GM23338 (cell line): Measurements from ENCODE around the gene HPS4. TPM values are rescaled to one million over a fixed set of nuclear protein-coding genes. Genes with fewer than 3 reads are reported as not detected.
"Not testable (repeated sequence)": the region's sequence is repeated elsewhere in the genome, so short reads cannot be mapped to it uniquely, and the experiment has no call there.

Experiments used
- ATAC-seq: fragments of 200-7000 bp; cut with Tn5 transposase; 3 replicates; pipeline ENCODE4 v1.9.1; 2020
- DNase-seq: peaks from one replicate; pipeline ENCODE4 v3.0.0-alpha.2; 2015; ENCODE audit warnings: low spot score
- H2AFZ ChIP-seq: fragments of 200-600 bp; sonication (generic); 2 replicates; pipeline ENCODE4 v1.8.0; 2016; ENCODE audit warnings: antibody characterized with exemption, mild to moderate bottlenecking, moderate library complexity
- H3F3A ChIP-seq: fragments of 200-600 bp; sonication (generic); replicated peaks from 2 replicates; pipeline ENCODE4 v1.8.0; 2017; ENCODE audit warnings: antibody characterized with exemption, mixed run types, low read depth
- H3K27ac ChIP-seq: fragments of 200-600 bp; sonication (generic); 2 replicates; pipeline ENCODE4 v1.6.1; 2016; ENCODE audit warnings: low read depth
- H3K27me3 ChIP-seq: fragments of 200-600 bp; sonication (generic); 2 replicates; pipeline ENCODE4 v1.8.0; 2016; ENCODE audit warnings: mild to moderate bottlenecking, mixed run types, moderate library complexity; ENCODE audit not compliant: insufficient read depth
- H3K36me3 ChIP-seq: fragments of 200-600 bp; sonication (generic); 2 replicates; pipeline ENCODE4 v1.8.0; 2016; ENCODE audit warnings: mild to moderate bottlenecking; ENCODE audit not compliant: insufficient read depth
- H3K4me1 ChIP-seq: fragments of 200-600 bp; sonication (generic); 2 replicates; pipeline ENCODE4 v1.8.0; 2016; ENCODE audit warnings: mild to moderate bottlenecking, moderate library complexity; ENCODE audit not compliant: insufficient read depth
- H3K4me2 ChIP-seq: fragments of 200-600 bp; sonication (generic); 2 replicates; pipeline ENCODE4 v1.7.1; 2017; ENCODE audit warnings: mixed run types
- H3K4me3 ChIP-seq: fragments of 200-600 bp; sonication (generic); 2 replicates; pipeline ENCODE4 v1.6.1; 2016; ENCODE audit warnings: mixed run types
- H3K79me2 ChIP-seq: fragments of 200-600 bp; sonication (generic); replicated peaks from 2 replicates; pipeline ENCODE4 v1.8.0; 2017; ENCODE audit warnings: mild to moderate bottlenecking; ENCODE audit not compliant: insufficient read depth
- H3K9me2 ChIP-seq: fragments of 200-600 bp; sonication (generic); 2 replicates; pipeline ENCODE4 v1.8.0; 2017; ENCODE audit not compliant: insufficient read depth
- H4K20me1 ChIP-seq: fragments of 200-600 bp; sonication (generic); replicated peaks from 2 replicates; pipeline ENCODE4 v1.8.0; 2017; ENCODE audit warnings: mild to moderate bottlenecking; ENCODE audit not compliant: insufficient read depth
- H3K27ac Mint-ChIP-seq: 2 replicates; pipeline ENCODE4 v1.8.0; 2020; ENCODE audit warnings: inconsistent platforms, mild to moderate bottlenecking, moderate library complexity, mixed read lengths
- H3K27me3 Mint-ChIP-seq: 3 replicates; pipeline ENCODE4 v1.8.0; 2022; ENCODE audit warnings: low read depth, mild to moderate bottlenecking, moderate library complexity, mixed read lengths, inconsistent platforms; ENCODE audit not compliant: insufficient read depth, poor library complexity
- H3K36me3 Mint-ChIP-seq: 3 replicates; pipeline ENCODE4 v1.8.0; 2021; ENCODE audit warnings: low read depth, mild to moderate bottlenecking, inconsistent platforms, moderate library complexity, mixed read lengths
- H3K4me1 Mint-ChIP-seq: 3 replicates; pipeline ENCODE4 v1.8.0; 2020; ENCODE audit warnings: mild to moderate bottlenecking, inconsistent platforms, mixed read lengths
- H3K4me3 Mint-ChIP-seq: 3 replicates; pipeline ENCODE4 v1.8.0; 2021; ENCODE audit warnings: moderate library complexity, mild to moderate bottlenecking, inconsistent platforms, mixed read lengths
- H3K9me3 Mint-ChIP-seq: 3 replicates; pipeline ENCODE4 v1.8.0; 2020; ENCODE audit warnings: moderate library complexity, mild to moderate bottlenecking, inconsistent platforms, mixed read lengths
- CTCF ChIP-seq, 2 experiments: fragments of 200-600 bp in 1 of 2; sonication (generic) in 1 of 2; conservative IDR thresholded peaks; 2 replicates each; pipeline versions ENCODE4 v1.5.1 to v1.6.1; 2016 to 2017; ENCODE audit warnings: antibody characterized with exemption in 2 of 2, low read depth in 2 of 2, mild to moderate bottlenecking in 2 of 2, moderate library complexity in 1 of 2
- EZH2phosphoT487 ChIP-seq: fragments of 200-600 bp; sonication (generic); IDR thresholded peaks from one replicate; pipeline ENCODE4 v1.8.1; 2018; ENCODE audit warnings: antibody characterized with exemption; ENCODE audit not compliant: unreplicated experiment
- ZNF114 ChIP-seq: fragments of 250-450 bp; sonication (Bioruptor Pico); IDR thresholded peaks from 2 replicates; pipeline ENCODE4 v1.5.0; 2020; ENCODE audit warnings: mild to moderate bottlenecking, moderate library complexity
- polyA plus RNA-seq: library from polyadenylated mRNA; unstranded; fragments of >200 nt; fragmentation: Nextera tagmentation; extraction: Ambion mirVana; gene quantifications from 2 replicates; pipeline ENCODE4 v1.2.1, GENCODE V29; 2016
- total RNA-seq: library from RNA; depleted of rRNA; stranded (reverse); fragments of >200 nt; shearing (Covaris generic); gene quantifications from 2 replicates; pipeline ENCODE4 v1.2.3, GENCODE V29; 2014
- TF ChIP-seq, protein P1 (sequence below): IDR thresholded peaks from 2 replicates; pipeline ENCODE4 v1.6.1; 2016; ENCODE audit warnings: antibody characterized with exemption

HPS4 gene
- total and polyA plus RNA-seq, 2 experiments from 2014 or later = 20.3 to 49.4 TPM

DNA sequence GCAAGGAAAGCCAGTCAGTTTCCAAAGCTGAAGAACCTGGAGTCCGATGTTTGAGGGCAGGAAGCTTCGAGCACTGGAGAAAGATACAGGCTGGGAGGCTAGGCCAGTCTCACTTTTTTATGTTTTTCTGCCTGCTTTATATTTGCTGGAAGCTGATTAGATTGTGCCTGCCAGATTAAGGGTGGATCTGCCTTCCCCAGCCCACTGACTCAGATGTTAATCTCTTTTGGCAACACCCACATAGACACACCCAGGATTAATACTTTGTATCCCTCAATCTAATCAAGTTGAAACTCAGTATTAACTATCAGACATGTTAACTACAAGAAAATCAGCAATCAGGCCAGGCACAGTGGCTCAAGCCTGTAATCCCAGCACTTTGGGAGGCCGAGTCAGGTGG lies 44.8 kb downstream of the HPS4 start:
- not testable (repeated sequence) for H3K4me1 ChIP-seq, H4K20me1 ChIP-seq, H3K27ac Mint-ChIP-seq, DNase-seq, H3K27me3 ChIP-seq, H3K36me3 Mint-ChIP-seq, H3K9me2 ChIP-seq, H3K36me3 ChIP-seq, H3K27ac ChIP-seq, H2AFZ ChIP-seq, ATAC-seq, H3K9me3 Mint-ChIP-seq, H3K4me2 ChIP-seq, H3K27me3 Mint-ChIP-seq, H3K4me1 Mint-ChIP-seq, H3K4me3 ChIP-seq, H3F3A ChIP-seq, H3K4me3 Mint-ChIP-seq
- H3K79me2 ChIP-seq = peaks cover 14% of the 10 kb centered on the region; the same call in 1 of the 2 replicates

GRCh38 chr22:26437694-26438392 lies 45.7 kb downstream of the HPS4 start:
- Histone ChIP-seq H2AFZ (no peak overlapping the region), H4K20me1 (peaks cover 4% of the 10 kb centered on the region), H3K79me2 (peaks cover 14% of the 10 kb centered on the region; the same call in 1 of the 2 replicates), H3K27ac (no peak overlapping the region), H3K9me2 (no peaks in the 10 kb centered on the region), H3K27me3 (no peaks in the 10 kb centered on the region), H3K4me1 (peaks cover 7% of the 10 kb centered on the region; the same call in 1 of the 2 replicates), H3K36me3 (no peaks in the 10 kb centered on the region), H3F3A (no peaks in the 10 kb centered on the region), H3K4me3 (no peak overlapping the region), H3K4me2 (no peak overlapping the region)
- Mint-ChIP-seq H3K4me3 (no peak overlapping the region), H3K27me3 (peaks cover 8% of the 10 kb centered on the region), H3K9me3 (no peaks in the 10 kb centered on the region), H3K4me1 (peaks cover 5% of the 10 kb centered on the region), H3K27ac (peak overlapping the region; percentile 66; the same call in 1 of the 2 replicates), H3K36me3 (peaks cover 8% of the 10 kb centered on the region; the same call in 2 of the 3 replicates)
- TF ChIP-seq EZH2phosphoT487 (no peak), CTCF (conservative IDR thresholded peaks at IDR 0.05; ENCODE audit: low read depth in 2 of 2) (peak in 1 of 2 experiments; percentile 37; a peak in 2 of 4 replicates)
- DNase-seq (peak; percentile 53), ATAC-seq (peak; percentile 75)

DNA sequence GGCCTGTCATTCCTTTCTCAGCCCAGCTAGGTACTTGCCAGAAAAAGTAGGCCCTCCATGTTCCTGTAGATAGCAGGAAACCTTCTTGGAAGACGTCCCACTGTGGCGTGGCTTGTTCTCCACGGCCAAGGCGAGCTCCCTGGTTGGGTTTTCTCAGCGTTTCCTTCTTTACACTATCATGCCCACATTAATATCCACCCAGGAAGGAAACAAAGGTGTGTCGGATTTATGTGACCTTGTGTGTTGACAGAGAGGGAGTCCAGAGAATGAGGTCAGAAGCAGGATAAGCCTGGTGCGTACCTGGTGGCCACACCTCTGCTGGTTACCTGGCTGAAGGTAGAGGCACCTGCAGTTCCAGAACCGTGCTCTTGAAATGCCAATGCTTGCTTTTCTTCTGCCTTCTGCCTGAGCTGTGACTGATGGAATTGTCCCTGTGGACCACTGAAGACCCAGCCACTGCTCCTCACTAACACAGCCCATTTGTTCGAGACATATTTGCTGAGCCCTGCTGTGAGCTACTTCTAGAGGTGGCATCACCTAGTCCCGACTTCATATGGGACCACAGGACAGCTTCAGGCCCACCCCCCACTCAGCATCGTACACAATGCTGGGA lies 46.6 kb downstream of the HPS4 start:
- TF ChIP-seq CTCF (conservative IDR thresholded peaks at IDR 0.05; ENCODE audit: low read depth in 2 of 2) (no peak), ZNF114 (CRISPR knock-in tag) (no peak)
- TF ChIP-seq, protein P1, sequence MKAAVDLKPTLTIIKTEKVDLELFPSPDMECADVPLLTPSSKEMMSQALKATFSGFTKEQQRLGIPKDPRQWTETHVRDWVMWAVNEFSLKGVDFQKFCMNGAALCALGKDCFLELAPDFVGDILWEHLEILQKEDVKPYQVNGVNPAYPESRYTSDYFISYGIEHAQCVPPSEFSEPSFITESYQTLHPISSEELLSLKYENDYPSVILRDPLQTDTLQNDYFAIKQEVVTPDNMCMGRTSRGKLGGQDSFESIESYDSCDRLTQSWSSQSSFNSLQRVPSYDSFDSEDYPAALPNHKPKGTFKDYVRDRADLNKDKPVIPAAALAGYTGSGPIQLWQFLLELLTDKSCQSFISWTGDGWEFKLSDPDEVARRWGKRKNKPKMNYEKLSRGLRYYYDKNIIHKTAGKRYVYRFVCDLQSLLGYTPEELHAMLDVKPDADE = no peak
- H3K27ac Mint-ChIP-seq = no peak overlapping the region

More for the DNA sequence above, 46.6 kb downstream of the HPS4 start:
- Histone ChIP-seq H3K4me3 (no peak overlapping the region), H3K36me3 (no peaks in the 10 kb centered on the region), H2AFZ (no peak overlapping the region), H4K20me1 (peaks cover 4% of the 10 kb centered on the region), H3K9me2 (no peaks in the 10 kb centered on the region), H3K79me2 (peaks cover 14% of the 10 kb centered on the region; the same call in 1 of the 2 replicates), H3K27me3 (no peaks in the 10 kb centered on the region), H3K4me2 (no peak overlapping the region), H3F3A (no peaks in the 10 kb centered on the region), H3K4me1 (0 out of 2 replicates have a peak, but pooled peaks cover under 1% of the 10 kb centered on the region), H3K27ac (no peak overlapping the region)
- no peaks in the 10 kb centered on the region for H3K9me3 Mint-ChIP-seq
- peaks cover 8% of the 10 kb centered on the region; the same call in 2 of the 3 replicates for H3K36me3 Mint-ChIP-seq
- H3K4me1 Mint-ChIP-seq = peaks cover 3% of the 10 kb centered on the region
- no peak overlapping the region for H3K4me3 Mint-ChIP-seq
- peaks cover 8% of the 10 kb centered on the region for H3K27me3 Mint-ChIP-seq
- no peak for ATAC-seq
- no peak for DNase-seq
